ENCODE measurements around the gene TNFAIP2. TPM values are rescaled to one million over a fixed set of nuclear protein-coding genes. Genes with fewer than 3 reads are reported as not detected.

TNFAIP2 gene
- total and polyA plus RNA-seq, 9 of the 15 experiments (the other 6 are each of a cell fraction or from before 2014, with no cell fraction given), result 22.6 to 68.6 (median 44.6) TPM

DNA sequence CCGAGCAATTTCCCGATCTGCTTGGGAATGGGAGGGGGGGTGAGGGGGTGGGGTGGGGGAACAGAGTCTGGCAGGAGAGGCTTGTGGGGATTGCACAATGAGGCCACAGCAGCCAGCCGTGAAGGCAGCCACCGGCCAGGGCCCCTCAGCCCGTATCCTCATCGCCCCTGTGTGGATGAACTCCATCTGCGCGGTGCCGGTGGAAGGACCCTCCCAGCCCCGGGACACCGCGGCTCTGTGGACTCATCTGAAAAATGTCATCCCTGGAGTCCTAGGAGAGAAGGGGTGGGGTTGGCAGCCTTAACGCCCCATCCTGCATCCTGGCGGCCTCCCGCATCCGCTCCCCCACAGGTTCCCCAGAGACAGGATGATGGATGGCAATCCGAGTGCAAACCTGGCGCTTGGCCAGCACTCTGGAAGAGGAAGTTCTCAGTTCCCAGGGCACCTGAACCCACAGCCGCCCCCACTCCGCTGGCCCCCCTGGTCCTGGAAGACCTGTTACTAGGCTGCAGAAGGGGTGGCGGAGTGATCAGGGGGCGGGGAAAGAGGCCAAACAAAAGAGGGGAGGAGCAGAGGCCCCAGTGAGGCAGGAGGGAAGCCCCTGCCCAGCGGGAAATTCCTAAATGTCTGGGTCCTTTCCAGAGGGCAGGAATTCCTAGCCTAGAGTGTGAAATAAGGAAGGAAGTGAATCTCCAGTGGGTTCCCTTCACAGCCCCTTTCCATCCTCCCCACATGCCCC, 1.2 kb upstream of the TNFAIP2 start (continued):
- no peak for TF ChIP-seq SP1 (CRISPR knock-in tag; IDR thresholded peaks at IDR 0.05)
- no peak for TF ChIP-seq TCF7L2 (IDR thresholded peaks at IDR 0.05; ENCODE audit: low read depth, low read length)
- no peak for TF ChIP-seq YBX1 (IDR thresholded peaks at IDR 0.05)
- no peak for TF ChIP-seq FOXK1 (CRISPR knock-in tag; IDR thresholded peaks at IDR 0.05; ENCODE audit: borderline replicate concordance)
- no peak for TF ChIP-seq NR2C1 (IDR thresholded peaks at IDR 0.05)
- 0 out of 2 replicates have a peak, but pooled peaks have one; percentile 22 for TF ChIP-seq NR2C1 (tag; IDR thresholded peaks at IDR 0.05)
- TF ChIP-seq, protein P1, sequence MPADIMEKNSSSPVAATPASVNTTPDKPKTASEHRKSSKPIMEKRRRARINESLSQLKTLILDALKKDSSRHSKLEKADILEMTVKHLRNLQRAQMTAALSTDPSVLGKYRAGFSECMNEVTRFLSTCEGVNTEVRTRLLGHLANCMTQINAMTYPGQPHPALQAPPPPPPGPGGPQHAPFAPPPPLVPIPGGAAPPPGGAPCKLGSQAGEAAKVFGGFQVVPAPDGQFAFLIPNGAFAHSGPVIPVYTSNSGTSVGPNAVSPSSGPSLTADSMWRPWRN (IDR thresholded peaks at IDR 0.05; ENCODE audit: low read depth), result no peak; the same call in 1 of the 2 replicates
- TF ChIP-seq HNRNPK (IDR thresholded peaks at IDR 0.05; ENCODE audit: low read depth, low read length, poor library complexity, severe bottlenecking), result no peak
- TF ChIP-seq CCNT2 (IDR thresholded peaks at IDR 0.05; ENCODE audit: borderline replicate concordance, extremely low read depth, insufficient read length, low read depth, low read length), result no peak
- TF ChIP-seq MTA3 (IDR thresholded peaks at IDR 0.05; ENCODE audit: borderline replicate concordance), result peak; percentile 17; the same call in 1 of the 2 replicates
- TF ChIP-seq NUFIP1 (IDR thresholded peaks at IDR 0.05; ENCODE audit: partially characterized antibody), result no peak
- TF ChIP-seq, protein P2, sequence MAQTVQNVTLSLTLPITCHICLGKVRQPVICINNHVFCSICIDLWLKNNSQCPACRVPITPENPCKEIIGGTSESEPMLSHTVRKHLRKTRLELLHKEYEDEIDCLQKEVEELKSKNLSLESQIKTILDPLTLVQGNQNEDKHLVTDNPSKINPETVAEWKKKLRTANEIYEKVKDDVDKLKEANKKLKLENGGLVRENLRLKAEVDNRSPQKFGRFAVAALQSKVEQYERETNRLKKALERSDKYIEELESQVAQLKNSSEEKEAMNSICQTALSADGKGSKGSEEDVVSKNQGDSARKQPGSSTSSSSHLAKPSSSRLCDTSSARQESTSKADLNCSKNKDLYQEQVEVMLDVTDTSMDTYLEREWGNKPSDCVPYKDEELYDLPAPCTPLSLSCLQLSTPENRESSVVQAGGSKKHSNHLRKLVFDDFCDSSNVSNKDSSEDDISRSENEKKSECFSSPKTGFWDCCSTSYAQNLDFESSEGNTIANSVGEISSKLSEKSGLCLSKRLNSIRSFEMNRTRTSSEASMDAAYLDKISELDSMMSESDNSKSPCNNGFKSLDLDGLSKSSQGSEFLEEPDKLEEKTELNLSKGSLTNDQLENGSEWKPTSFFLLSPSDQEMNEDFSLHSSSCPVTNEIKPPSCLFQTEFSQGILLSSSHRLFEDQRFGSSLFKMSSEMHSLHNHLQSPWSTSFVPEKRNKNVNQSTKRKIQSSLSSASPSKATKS (CRISPR knock-in tag; IDR thresholded peaks at IDR 0.05), result no peak
- TF ChIP-seq NCOA1 (IDR thresholded peaks at IDR 0.05; ENCODE audit: low read depth), result no peak; the same call in 1 of the 2 replicates
- TF ChIP-seq, protein P3, sequence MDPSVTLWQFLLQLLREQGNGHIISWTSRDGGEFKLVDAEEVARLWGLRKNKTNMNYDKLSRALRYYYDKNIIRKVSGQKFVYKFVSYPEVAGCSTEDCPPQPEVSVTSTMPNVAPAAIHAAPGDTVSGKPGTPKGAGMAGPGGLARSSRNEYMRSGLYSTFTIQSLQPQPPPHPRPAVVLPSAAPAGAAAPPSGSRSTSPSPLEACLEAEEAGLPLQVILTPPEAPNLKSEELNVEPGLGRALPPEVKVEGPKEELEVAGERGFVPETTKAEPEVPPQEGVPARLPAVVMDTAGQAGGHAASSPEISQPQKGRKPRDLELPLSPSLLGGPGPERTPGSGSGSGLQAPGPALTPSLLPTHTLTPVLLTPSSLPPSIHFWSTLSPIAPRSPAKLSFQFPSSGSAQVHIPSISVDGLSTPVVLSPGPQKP (CRISPR knock-in tag; IDR thresholded peaks at IDR 0.05), result no peak
- TF ChIP-seq CEBPB (tag; IDR thresholded peaks at IDR 0.05), result peak; percentile 62
- TF ChIP-seq, protein P4, sequence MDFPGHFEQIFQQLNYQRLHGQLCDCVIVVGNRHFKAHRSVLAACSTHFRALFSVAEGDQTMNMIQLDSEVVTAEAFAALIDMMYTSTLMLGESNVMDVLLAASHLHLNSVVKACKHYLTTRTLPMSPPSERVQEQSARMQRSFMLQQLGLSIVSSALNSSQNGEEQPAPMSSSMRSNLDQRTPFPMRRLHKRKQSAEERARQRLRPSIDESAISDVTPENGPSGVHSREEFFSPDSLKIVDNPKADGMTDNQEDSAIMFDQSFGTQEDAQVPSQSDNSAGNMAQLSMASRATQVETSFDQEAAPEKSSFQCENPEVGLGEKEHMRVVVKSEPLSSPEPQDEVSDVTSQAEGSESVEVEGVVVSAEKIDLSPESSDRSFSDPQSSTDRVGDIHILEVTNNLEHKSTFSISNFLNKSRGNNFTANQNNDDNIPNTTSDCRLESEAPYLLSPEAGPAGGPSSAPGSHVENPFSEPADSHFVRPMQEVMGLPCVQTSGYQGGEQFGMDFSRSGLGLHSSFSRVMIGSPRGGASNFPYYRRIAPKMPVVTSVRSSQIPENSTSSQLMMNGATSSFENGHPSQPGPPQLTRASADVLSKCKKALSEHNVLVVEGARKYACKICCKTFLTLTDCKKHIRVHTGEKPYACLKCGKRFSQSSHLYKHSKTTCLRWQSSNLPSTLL (IDR thresholded peaks at IDR 0.05), result no peak
- no peak for TF ChIP-seq RB1 (IDR thresholded peaks at IDR 0.05; ENCODE audit: low read depth)
- TF ChIP-seq, protein P5, sequence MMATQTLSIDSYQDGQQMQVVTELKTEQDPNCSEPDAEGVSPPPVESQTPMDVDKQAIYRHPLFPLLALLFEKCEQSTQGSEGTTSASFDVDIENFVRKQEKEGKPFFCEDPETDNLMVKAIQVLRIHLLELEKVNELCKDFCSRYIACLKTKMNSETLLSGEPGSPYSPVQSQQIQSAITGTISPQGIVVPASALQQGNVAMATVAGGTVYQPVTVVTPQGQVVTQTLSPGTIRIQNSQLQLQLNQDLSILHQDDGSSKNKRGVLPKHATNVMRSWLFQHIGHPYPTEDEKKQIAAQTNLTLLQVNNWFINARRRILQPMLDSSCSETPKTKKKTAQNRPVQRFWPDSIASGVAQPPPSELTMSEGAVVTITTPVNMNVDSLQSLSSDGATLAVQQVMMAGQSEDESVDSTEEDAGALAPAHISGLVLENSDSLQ (IDR thresholded peaks at IDR 0.05), result peak; percentile 97
- TF ChIP-seq KDM1A (IDR thresholded peaks at IDR 0.05), result peak in 1 of 2 experiments; percentile 78; a peak in 2 of 4 replicates
- peak; percentile 77 for TF ChIP-seq ETV1 (tag; conservative IDR thresholded peaks at IDR 0.05; ENCODE audit: low read depth)
- no peak for TF ChIP-seq TARDBP (IDR thresholded peaks at IDR 0.05)

All from K562 (cell line).